Lower leg skin (tissue), 4 donors: ENCODE measurements around the gene HMOX1. TPM values are rescaled to one million over a fixed set of nuclear protein-coding genes. Genes with fewer than 3 reads are reported as not detected.

Source experiments
- DNase-seq, 2 donors: peaks; one replicate each; pipeline ENCODE4 v3.0.0-alpha.2; 2019; ENCODE audit warnings: low spot score in 2 of 2
- H3K4me3 ChIP-seq: fragments of 200-600 bp; sonication (generic); 2 replicates; pipeline ENCODE4 v1.5.1; 2017; ENCODE audit warnings: mild to moderate bottlenecking, low read depth; ENCODE audit not compliant: poor library complexity, severe bottlenecking
- POLR2A ChIP-seq, 2 donors: fragments of 450-650 bp; IDR thresholded peaks; one replicate each; pipeline ENCODE4 v1.6.1; 2016 to 2017; ENCODE audit warnings: antibody characterized with exemption in 2 of 2, mild to moderate bottlenecking in 1 of 2, moderate library complexity in 1 of 2
- WGBS, 2 donors: methylation state at CpG; one replicate each; pipeline ENCODE4 v1.1.5; 2018; 5-methylcytosine and 5-hydroxymethylcytosine counted together
- intact Hi-C: fragments of 100-400 bp; cut with DNase I; formaldehyde crosslinking; loops from one replicate; pipeline ENCODE4 v1.15.0; 2023; ENCODE audit warnings: low total_unique reads
- total RNA-seq, 4 donors: library from RNA; depleted of rRNA; stranded (reverse); fragments of >200 nt; gene quantifications; one replicate each; pipeline ENCODE4 v1.1.0, GENCODE V29; 2016
- TF ChIP-seq, protein P1 (sequence below), 3 donors: fragments of 450-650 bp; IDR thresholded peaks; one replicate each; pipeline ENCODE4 v1.5.1; 2016; ENCODE audit warnings: antibody characterized with exemption in 3 of 3, mild to moderate bottlenecking in 3 of 3, moderate library complexity in 2 of 3

Gene HMOX1
- total RNA-seq, 4 donors from 2014 or later, result 85.5 to 156 (median 112) TPM

DNA sequence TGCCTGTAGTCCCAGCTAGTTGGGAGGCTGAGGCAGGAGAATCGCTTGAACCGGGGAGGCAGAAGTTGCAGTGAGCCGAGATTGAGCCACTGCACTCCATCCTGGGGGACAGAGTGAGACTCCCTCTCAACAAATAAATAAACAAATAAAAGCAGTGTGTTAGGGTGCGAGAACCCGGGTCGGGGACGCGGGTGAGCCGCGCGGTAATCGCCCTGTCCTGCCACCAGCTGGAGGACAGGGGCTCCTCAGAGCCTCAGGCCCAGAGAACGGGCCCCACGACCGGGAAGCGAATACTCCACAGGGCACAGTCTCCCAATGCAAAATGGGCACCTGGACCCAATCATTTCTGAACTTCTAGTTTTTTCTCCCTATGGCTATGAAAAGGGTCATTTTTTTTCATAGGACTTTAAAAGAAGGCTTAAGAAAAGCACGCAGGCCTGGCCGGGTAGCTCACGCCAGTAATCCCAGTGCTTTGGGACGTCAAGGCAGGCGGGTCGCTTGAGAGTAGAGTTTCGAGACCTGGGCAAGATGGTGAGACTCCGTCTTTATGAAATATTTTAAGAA is 18.3 kb downstream of the HMOX1 start:
- intact Hi-C loops, result no loop called here

GRCh38 chr22:35399678-35400500 is 19.0 kb downstream of the HMOX1 start, which contains the start of gene MCM5:
Gene MCM5 (plus strand): TSS chr22:35400140. CDS start chr22:35400439, 299 bp downstream.
- peak within 1 kb of the TSS; percentile 62 for H3K4me3 ChIP-seq
- WGBS, 2 donors, result 2 to 3% methylated on average over 51 to 64 of the region's 64 CpGs
- peak; percentile 97 to 100 for DNase-seq
- no peak for TF ChIP-seq POLR2A (IDR thresholded peaks at IDR 0.05)
- TF ChIP-seq, protein P1, sequence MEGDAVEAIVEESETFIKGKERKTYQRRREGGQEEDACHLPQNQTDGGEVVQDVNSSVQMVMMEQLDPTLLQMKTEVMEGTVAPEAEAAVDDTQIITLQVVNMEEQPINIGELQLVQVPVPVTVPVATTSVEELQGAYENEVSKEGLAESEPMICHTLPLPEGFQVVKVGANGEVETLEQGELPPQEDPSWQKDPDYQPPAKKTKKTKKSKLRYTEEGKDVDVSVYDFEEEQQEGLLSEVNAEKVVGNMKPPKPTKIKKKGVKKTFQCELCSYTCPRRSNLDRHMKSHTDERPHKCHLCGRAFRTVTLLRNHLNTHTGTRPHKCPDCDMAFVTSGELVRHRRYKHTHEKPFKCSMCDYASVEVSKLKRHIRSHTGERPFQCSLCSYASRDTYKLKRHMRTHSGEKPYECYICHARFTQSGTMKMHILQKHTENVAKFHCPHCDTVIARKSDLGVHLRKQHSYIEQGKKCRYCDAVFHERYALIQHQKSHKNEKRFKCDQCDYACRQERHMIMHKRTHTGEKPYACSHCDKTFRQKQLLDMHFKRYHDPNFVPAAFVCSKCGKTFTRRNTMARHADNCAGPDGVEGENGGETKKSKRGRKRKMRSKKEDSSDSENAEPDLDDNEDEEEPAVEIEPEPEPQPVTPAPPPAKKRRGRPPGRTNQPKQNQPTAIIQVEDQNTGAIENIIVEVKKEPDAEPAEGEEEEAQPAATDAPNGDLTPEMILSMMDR (IDR thresholded peaks at IDR 0.05), result no peak
- intact Hi-C loops, result no loop called here

More for the DNA sequence above, 18.3 kb downstream of the HMOX1 start:
- H3K4me3 ChIP-seq, result peak overlapping the region; percentile 21
- 80 to 82% methylated on average over 24 of the region's 24 CpGs for WGBS, 2 donors
- no peak for TF ChIP-seq POLR2A (IDR thresholded peaks at IDR 0.05)
- TF ChIP-seq, protein P1 (IDR thresholded peaks at IDR 0.05), result no peak
- no peak for DNase-seq

- no peak for DNase-seq
- peak overlapping the region; percentile 62 for H3K4me3 ChIP-seq
- WGBS, 2 donors, result 0 to 3% methylated on average over 10 to 20 of the region's 20 CpGs
- TF ChIP-seq POLR2A (IDR thresholded peaks at IDR 0.05), result no peak
- TF ChIP-seq, protein P1 (IDR thresholded peaks at IDR 0.05), result no peak
- intact Hi-C loops, result no loop called here
Observed at GRCh38 chr22:35400501-35400790, 19.6 kb downstream of the HMOX1 start.

- no peak for TF ChIP-seq POLR2A (IDR thresholded peaks at IDR 0.05)
- TF ChIP-seq, protein P1 (IDR thresholded peaks at IDR 0.05), result no peak
- 88 to 93% methylated on average over 3 to 6 of the region's 6 CpGs for WGBS, 2 donors
- intact Hi-C loops, result no loop called here
- H3K4me3 ChIP-seq, result no peak overlapping the region
- no peak for DNase-seq
Observed at GRCh38 chr22:35401863-35402262, 21.0 kb downstream of the HMOX1 start.

- TF ChIP-seq, protein P1 (IDR thresholded peaks at IDR 0.05), result no peak
- TF ChIP-seq POLR2A (IDR thresholded peaks at IDR 0.05), result no peak
- intact Hi-C loops, result no loop called here
- DNase-seq, result no peak
- H3K4me3 ChIP-seq, result no peak overlapping the region
- 84 to 95% methylated on average over 7 of the region's 7 CpGs for WGBS, 2 donors
Observed at GRCh38 chr22:35403356-35403755, 22.5 kb downstream of the HMOX1 start.
